ENCODE data around the gene CD99L2.

CD99L2 gene

GRCh38 chrX:150763810-150764209 is 134.7 kb downstream of the CD99L2 start:
- DNase-seq (ENCODE audit: low read depth) = no peak
- no peak for TF ChIP-seq MYC (IDR thresholded peaks at IDR 0.05; ENCODE audit: low read depth, low read length)
- no peak for TF ChIP-seq MAX (IDR thresholded peaks at IDR 0.05; ENCODE audit: low read depth, low read length)
- no peak for TF ChIP-seq POLR2A (IDR thresholded peaks at IDR 0.05; ENCODE audit: extremely low read depth, insufficient read length)
- TF ChIP-seq CTCF (IDR thresholded peaks at IDR 0.05; ENCODE audit: low read depth, low read length) = no peak
- H3K4me3 ChIP-seq (ENCODE audit: low read depth, low read length) = no peak overlapping the region

- no peak overlapping the region for H3K4me3 ChIP-seq (ENCODE audit: low read depth, low read length)
- no peak for TF ChIP-seq MYC (IDR thresholded peaks at IDR 0.05; ENCODE audit: low read depth, low read length)
- DNase-seq (ENCODE audit: low read depth) = no peak
These were observed 135.1 kb downstream of the CD99L2 start for GRCh38 chrX:150763303-150763797.

- no peak overlapping the region for H3K4me3 ChIP-seq (ENCODE audit: low read depth, low read length)
- TF ChIP-seq CTCF (IDR thresholded peaks at IDR 0.05; ENCODE audit: low read depth, low read length) (no peak), POLR2A (IDR thresholded peaks at IDR 0.05; ENCODE audit: extremely low read depth, insufficient read length) (no peak)
- peak; percentile 45 for DNase-seq (ENCODE audit: low read depth)
These were observed 136.0 kb downstream of the CD99L2 start for GRCh38 chrX:150762258-150763165.

- no peak for DNase-seq (ENCODE audit: low read depth)
- no peak for TF ChIP-seq POLR2A (IDR thresholded peaks at IDR 0.05; ENCODE audit: extremely low read depth, insufficient read length)
- TF ChIP-seq CTCF (IDR thresholded peaks at IDR 0.05; ENCODE audit: low read depth, low read length) = no peak
- no peak for TF ChIP-seq MYC (IDR thresholded peaks at IDR 0.05; ENCODE audit: low read depth, low read length)
- no peak for TF ChIP-seq MAX (IDR thresholded peaks at IDR 0.05; ENCODE audit: low read depth, low read length)
- no peak overlapping the region for H3K4me3 ChIP-seq (ENCODE audit: low read depth, low read length)
These were observed 136.7 kb downstream of the CD99L2 start for GRCh38 chrX:150761819-150762216.

- H3K4me3 ChIP-seq (ENCODE audit: low read depth, low read length) = no peak overlapping the region
- TF ChIP-seq POLR2A (IDR thresholded peaks at IDR 0.05; ENCODE audit: extremely low read depth, insufficient read length) (no peak), MAX (IDR thresholded peaks at IDR 0.05; ENCODE audit: low read depth, low read length) (no peak), MYC (IDR thresholded peaks at IDR 0.05; ENCODE audit: low read depth, low read length) (no peak), CTCF (IDR thresholded peaks at IDR 0.05; ENCODE audit: low read depth, low read length) (no peak)
- no peak for DNase-seq (ENCODE audit: low read depth)
These were observed 137.2 kb downstream of the CD99L2 start for GRCh38 chrX:150761176-150761818.

GRCh38 chrX:150759568-150760416 is 138.7 kb downstream of the CD99L2 start:
- DNase-seq (ENCODE audit: low read depth) = no peak
- TF ChIP-seq POLR2A (IDR thresholded peaks at IDR 0.05; ENCODE audit: extremely low read depth, insufficient read length) (no peak), CTCF (IDR thresholded peaks at IDR 0.05; ENCODE audit: low read depth, low read length) (no peak), MYC (IDR thresholded peaks at IDR 0.05; ENCODE audit: low read depth, low read length) (no peak), MAX (IDR thresholded peaks at IDR 0.05; ENCODE audit: low read depth, low read length) (no peak)
- no peak overlapping the region for H3K4me3 ChIP-seq (ENCODE audit: low read depth, low read length)
